Measurements from ENCODE around the gene RGS7. TPM values are rescaled to one million over a fixed set of nuclear protein-coding genes. Genes with fewer than 3 reads are reported as not detected.
"Not testable (repeated sequence)": the region's sequence is repeated elsewhere in the genome, so short reads cannot be mapped to it uniquely, and the experiment has no call there.

RGS7 gene
- total and polyA plus RNA-seq, 2 of the 4 experiments (the other 2 are of a cell fraction) = 0.58 to 0.72 TPM

DNA sequence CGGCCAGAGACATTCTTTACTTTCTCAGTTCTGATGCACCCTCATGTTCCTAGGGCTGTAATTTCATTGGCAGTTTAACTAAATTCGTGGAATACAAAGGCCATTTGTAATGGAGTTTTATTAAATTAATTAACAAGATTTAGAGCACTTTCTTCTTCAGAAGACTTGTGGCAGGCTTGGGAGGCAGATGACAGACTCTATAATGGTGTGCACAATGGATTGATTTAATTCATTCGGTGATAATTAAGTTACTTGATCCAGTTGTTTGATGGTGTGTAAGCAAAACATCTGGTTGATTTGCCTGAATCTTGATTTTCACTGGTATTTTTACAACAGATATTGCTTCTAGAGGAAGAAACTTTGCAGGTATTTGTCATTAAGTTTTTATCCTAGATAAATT lies 383.1 kb downstream of the RGS7 start:
- Histone ChIP-seq H2AK5ac (ENCODE audit: low read depth, low read length) (no peak overlapping the region), H3K4me1 (ENCODE audit: control insufficient read depth, insufficient read depth, low read length) (no peaks in the 10 kb centered on the region), H4K5ac (ENCODE audit: low read depth, low read length) (no peak overlapping the region), H3K9me3 (ENCODE audit: control insufficient read depth, insufficient read depth, low read length) (no peaks in the 10 kb centered on the region), H4K91ac (ENCODE audit: insufficient read depth, low read depth, low read length) (no peak overlapping the region), H3K79me1 (ENCODE audit: low read depth in 1 of 2, low read length in 2 of 2) (no peaks in the 10 kb centered on the region), H3K4me3 (ENCODE audit: insufficient read depth, low read depth, low read length) (no peak overlapping the region), H2BK15ac (ENCODE audit: low read depth, low read length) (no peak overlapping the region), H3K56ac (ENCODE audit: extremely low read depth, insufficient read depth, low read length) (no peak overlapping the region), H3K36me3 (ENCODE audit: control insufficient read depth, insufficient read depth, low read length) (no peaks in the 10 kb centered on the region), H3K18ac (ENCODE audit: low read depth, low read length) (no peak overlapping the region), H3K27ac (ENCODE audit: insufficient read depth, low read length) (no peak overlapping the region), H2BK20ac (ENCODE audit: low read depth, low read length) (no peak overlapping the region), H2BK120ac (ENCODE audit: low read depth, low read length) (no peak overlapping the region), H4K8ac (ENCODE audit: low read depth in 2 of 2, low read length in 2 of 2) (no peak overlapping the region), H3K4me2 (ENCODE audit: low read depth, low read length) (no peak overlapping the region), H3K27me3 (ENCODE audit: control insufficient read depth, insufficient read depth, low read length) (no peaks in the 10 kb centered on the region), H3K9me1 (ENCODE audit: insufficient read depth, low read length) (no peaks in the 10 kb centered on the region), H4K20me1 (ENCODE audit: insufficient read depth, low read length) (no peaks in the 10 kb centered on the region), H3K14ac (replicated peaks; ENCODE audit: low read depth, low read length) (no peak overlapping the region), H3K23ac (ENCODE audit: low read depth, low read length) (no peak overlapping the region), H3K4ac (ENCODE audit: low read depth, low read length) (no peak overlapping the region), H2AFZ (replicated peaks; ENCODE audit: low read length, poor library complexity) (no peak overlapping the region), H3K9ac (ENCODE audit: low read depth, low read length) (no peak overlapping the region), H2BK5ac (ENCODE audit: low read depth, low read length, poor library complexity, severe bottlenecking) (no peak overlapping the region), H2AK9ac (replicated peaks; ENCODE audit: low read depth, low read length, poor library complexity) (no peak overlapping the region)
- CTCF ChIA-PET = interaction anchor here (0.6 kb wide), 1 partner anchor 456 kb away, joined by 3 read pairs; no protein-coding TSS in a partner anchor
- no peak for DNase-seq
- TF ChIP-seq RFX5 (IDR thresholded peaks at IDR 0.05; ENCODE audit: low read depth, low read length) = no peak
- TF ChIP-seq, protein P1, sequence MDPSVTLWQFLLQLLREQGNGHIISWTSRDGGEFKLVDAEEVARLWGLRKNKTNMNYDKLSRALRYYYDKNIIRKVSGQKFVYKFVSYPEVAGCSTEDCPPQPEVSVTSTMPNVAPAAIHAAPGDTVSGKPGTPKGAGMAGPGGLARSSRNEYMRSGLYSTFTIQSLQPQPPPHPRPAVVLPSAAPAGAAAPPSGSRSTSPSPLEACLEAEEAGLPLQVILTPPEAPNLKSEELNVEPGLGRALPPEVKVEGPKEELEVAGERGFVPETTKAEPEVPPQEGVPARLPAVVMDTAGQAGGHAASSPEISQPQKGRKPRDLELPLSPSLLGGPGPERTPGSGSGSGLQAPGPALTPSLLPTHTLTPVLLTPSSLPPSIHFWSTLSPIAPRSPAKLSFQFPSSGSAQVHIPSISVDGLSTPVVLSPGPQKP (IDR thresholded peaks at IDR 0.05; ENCODE audit: borderline replicate concordance, low read depth, low read length) = no peak
- TF ChIP-seq RAD21 (IDR thresholded peaks at IDR 0.05; ENCODE audit: low read length) = no peak
- TF ChIP-seq, protein P2, sequence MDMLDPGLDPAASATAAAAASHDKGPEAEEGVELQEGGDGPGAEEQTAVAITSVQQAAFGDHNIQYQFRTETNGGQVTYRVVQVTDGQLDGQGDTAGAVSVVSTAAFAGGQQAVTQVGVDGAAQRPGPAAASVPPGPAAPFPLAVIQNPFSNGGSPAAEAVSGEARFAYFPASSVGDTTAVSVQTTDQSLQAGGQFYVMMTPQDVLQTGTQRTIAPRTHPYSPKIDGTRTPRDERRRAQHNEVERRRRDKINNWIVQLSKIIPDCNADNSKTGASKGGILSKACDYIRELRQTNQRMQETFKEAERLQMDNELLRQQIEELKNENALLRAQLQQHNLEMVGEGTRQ (IDR thresholded peaks at IDR 0.05; ENCODE audit: low read depth, low read length) = no peak
- no peak for TF ChIP-seq POLR2A (IDR thresholded peaks at IDR 0.05; ENCODE audit: low read depth, low read length)
- no peak for TF ChIP-seq RCOR1 (IDR thresholded peaks at IDR 0.05; ENCODE audit: insufficient replicate concordance, low read length)
- no peak for TF ChIP-seq CHD1 (IDR thresholded peaks at IDR 0.05; ENCODE audit: low read depth, low read length)
- no CpG with 5 or more reads among the region's 3 CpGs for WGBS, 2 experiments (ENCODE audit: extremely low coverage in 2 of 2, insufficient read length in 1 of 2)
- no TSS peak for BruUV-seq (replicated peaks)
- dilution Hi-C loops (cut with HindIII; ENCODE audit: low sequenced_read_pairs, unreplicated experiment) = no loop called here
- intact Hi-C loops (cut with micrococcal nuclease) = no loop called here
- in situ Hi-C loops (cut with MboI; ENCODE audit: low sequenced_read_pairs) = no loop called here
- POLR2A ChIA-PET (ENCODE audit: unreplicated experiment) = no interaction called here
- ATAC-seq (ENCODE audit: low read depth) = no peak

DNA sequence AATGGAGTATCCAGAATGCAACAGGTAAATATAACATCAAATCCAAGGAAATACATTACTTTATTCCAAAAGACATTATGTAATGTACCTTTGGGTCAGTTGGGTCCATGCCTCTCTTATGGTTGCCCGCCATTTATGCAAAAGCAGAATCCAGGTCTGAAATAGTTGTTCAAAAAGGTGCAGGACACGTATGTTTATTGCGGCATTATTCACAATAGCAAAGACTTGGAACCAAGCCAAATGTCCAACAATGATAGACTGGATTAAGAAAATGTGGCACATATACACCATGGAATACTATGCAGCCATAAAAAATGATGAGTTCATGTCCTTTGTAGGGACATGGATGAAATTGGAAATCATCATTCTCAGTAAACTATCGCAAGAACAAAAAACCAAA lies 384.9 kb downstream of the RGS7 start:
- H3K79me1 ChIP-seq (ENCODE audit: low read depth in 1 of 2, low read length in 2 of 2); H2AK5ac ChIP-seq (ENCODE audit: low read depth, low read length); H4K5ac ChIP-seq (ENCODE audit: low read depth, low read length); H4K20me1 ChIP-seq (ENCODE audit: insufficient read depth, low read length); H3K4me3 ChIP-seq (ENCODE audit: insufficient read depth, low read depth, low read length); H2AFZ ChIP-seq (replicated peaks; ENCODE audit: low read length, poor library complexity); H3K23ac ChIP-seq (ENCODE audit: low read depth, low read length); H3K36me3 ChIP-seq (ENCODE audit: control insufficient read depth, insufficient read depth, low read length); intact Hi-C loops (cut with micrococcal nuclease); H2BK5ac ChIP-seq (ENCODE audit: low read depth, low read length, poor library complexity, severe bottlenecking); H3K4ac ChIP-seq (ENCODE audit: low read depth, low read length); H3K27me3 ChIP-seq (ENCODE audit: control insufficient read depth, insufficient read depth, low read length); POLR2A ChIA-PET (ENCODE audit: unreplicated experiment); H3K9me1 ChIP-seq (ENCODE audit: insufficient read depth, low read length); H2BK15ac ChIP-seq (ENCODE audit: low read depth, low read length); H3K9ac ChIP-seq (ENCODE audit: low read depth, low read length); dilution Hi-C loops (cut with HindIII; ENCODE audit: low sequenced_read_pairs, unreplicated experiment); ATAC-seq (ENCODE audit: low read depth); H3K4me2 ChIP-seq (ENCODE audit: low read depth, low read length); H2AK9ac ChIP-seq (replicated peaks; ENCODE audit: low read depth, low read length, poor library complexity); H2BK120ac ChIP-seq (ENCODE audit: low read depth, low read length); H3K27ac ChIP-seq (ENCODE audit: insufficient read depth, low read length); BruUV-seq (replicated peaks); H4K91ac ChIP-seq (ENCODE audit: insufficient read depth, low read depth, low read length); H3K14ac ChIP-seq (replicated peaks; ENCODE audit: low read depth, low read length); H3K4me1 ChIP-seq (ENCODE audit: control insufficient read depth, insufficient read depth, low read length); in situ Hi-C loops (cut with MboI; ENCODE audit: low sequenced_read_pairs); H4K8ac ChIP-seq (ENCODE audit: low read depth in 2 of 2, low read length in 2 of 2); H3K56ac ChIP-seq (ENCODE audit: extremely low read depth, insufficient read depth, low read length); CTCF ChIA-PET; H2BK20ac ChIP-seq (ENCODE audit: low read depth, low read length); H3K18ac ChIP-seq (ENCODE audit: low read depth, low read length); H3K9me3 ChIP-seq (ENCODE audit: control insufficient read depth, insufficient read depth, low read length); DNase-seq: not testable (repeated sequence)
- WGBS, 2 experiments (ENCODE audit: extremely low coverage in 2 of 2, insufficient read length in 1 of 2) = no CpG with 5 or more reads among the region's 4 CpGs

Data from IMR-90 (cell line).